GM21723 (cell line): ENCODE data around the gene GPLD1.

Experiments
- ATAC-seq: cut with Tn5 transposase; IDR thresholded peaks from one replicate; pipeline ENCODE4 v1.9.1; 2021; ENCODE audit warnings: mild to moderate bottlenecking, moderate library complexity; ENCODE audit not compliant: unreplicated experiment

Gene GPLD1

DNA sequence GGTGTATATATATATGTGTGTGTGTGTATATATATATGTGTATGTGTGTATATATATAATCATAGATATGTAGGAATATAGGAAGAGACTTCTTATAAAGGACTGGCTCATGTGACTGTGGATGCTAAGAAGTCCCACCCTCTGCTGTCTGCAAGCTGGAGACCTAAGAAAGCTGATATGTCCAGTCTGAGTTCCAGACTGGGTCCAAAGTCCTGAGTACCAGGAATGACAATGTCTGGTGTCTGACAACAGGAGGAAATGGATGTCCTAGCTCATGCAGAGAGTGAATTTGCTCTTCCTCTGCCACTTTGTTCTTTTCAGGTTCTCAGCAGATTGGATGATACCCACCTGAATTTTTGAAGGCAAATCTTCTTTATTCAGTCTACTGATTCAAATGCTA lies 12.5 kb upstream of the GPLD1 start:
- no peak for ATAC-seq

DNA sequence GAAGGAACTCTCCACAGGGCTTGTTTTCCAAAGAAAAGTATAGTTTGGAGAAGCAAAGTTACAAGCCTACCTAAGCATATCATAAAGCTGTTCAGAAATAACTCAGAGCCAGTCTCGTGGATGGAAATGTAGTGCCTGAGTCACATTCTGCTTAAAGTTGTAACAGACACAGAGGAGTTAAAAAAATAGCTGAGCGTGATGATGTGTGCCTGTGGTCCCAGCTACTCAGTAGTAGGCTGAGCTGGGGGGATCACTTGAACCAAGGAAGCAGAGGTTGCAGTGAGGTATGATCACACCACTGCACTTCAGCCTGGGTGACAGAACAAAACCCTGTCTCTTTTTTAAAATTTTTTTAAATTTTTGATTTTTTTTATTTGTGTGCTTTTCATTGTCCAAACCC lies 12.0 kb upstream of the GPLD1 start:
- no peak for ATAC-seq

DNA sequence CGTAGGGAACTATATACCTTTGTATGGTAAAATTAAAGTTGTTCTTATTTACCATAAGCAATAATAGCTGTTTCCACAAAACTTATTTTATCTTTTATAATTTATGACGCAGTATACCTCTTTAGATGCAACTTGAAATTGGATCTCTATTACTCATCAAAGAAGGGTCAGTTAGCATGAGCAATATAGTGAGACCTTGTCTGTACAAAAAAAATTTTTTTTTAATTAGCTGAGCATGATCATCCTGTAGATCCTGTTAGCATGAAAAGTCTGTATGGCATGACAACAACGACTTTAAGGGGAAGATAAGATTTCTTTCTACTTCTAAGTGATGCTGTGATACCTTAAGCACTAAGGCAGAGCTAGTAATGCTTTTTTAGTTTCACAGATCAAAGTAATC lies 11.3 kb upstream of the GPLD1 start:
- no peak for ATAC-seq

DNA sequence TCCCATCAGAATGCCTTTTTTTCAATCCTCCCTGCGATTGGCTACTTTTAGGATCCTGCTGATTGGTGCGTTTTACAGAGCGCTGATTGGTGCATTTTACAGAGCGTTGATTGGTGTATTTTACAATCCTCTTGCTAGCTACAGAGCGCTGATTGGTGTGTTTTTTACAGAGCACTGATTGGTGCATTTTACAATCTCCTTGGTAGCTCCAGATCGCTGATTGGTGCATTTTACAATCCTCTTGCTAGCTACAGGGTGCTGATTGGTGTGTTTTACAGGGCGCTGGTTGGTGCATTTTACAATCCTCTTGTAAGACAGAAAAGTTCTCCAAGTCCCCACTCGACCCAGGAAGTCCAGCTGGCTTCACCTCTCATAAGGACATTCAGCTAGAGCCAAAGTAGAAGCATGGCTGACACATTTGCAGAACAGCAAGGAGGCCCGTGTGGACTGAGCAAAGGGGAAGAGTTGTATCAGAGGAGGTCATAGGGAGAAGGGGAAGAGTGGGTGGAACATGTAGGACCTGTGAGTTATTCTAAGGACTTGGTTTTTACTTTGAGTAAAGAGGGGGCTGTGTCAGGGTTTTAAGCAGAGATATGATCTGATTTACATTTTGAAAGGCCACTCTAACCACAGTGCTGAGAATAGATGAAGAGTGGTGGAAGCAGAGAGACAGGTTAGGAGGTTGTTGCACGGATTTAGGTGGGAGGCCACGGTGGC lies 8.0 kb upstream of the GPLD1 start:
- peak; percentile 25 for ATAC-seq

DNA sequence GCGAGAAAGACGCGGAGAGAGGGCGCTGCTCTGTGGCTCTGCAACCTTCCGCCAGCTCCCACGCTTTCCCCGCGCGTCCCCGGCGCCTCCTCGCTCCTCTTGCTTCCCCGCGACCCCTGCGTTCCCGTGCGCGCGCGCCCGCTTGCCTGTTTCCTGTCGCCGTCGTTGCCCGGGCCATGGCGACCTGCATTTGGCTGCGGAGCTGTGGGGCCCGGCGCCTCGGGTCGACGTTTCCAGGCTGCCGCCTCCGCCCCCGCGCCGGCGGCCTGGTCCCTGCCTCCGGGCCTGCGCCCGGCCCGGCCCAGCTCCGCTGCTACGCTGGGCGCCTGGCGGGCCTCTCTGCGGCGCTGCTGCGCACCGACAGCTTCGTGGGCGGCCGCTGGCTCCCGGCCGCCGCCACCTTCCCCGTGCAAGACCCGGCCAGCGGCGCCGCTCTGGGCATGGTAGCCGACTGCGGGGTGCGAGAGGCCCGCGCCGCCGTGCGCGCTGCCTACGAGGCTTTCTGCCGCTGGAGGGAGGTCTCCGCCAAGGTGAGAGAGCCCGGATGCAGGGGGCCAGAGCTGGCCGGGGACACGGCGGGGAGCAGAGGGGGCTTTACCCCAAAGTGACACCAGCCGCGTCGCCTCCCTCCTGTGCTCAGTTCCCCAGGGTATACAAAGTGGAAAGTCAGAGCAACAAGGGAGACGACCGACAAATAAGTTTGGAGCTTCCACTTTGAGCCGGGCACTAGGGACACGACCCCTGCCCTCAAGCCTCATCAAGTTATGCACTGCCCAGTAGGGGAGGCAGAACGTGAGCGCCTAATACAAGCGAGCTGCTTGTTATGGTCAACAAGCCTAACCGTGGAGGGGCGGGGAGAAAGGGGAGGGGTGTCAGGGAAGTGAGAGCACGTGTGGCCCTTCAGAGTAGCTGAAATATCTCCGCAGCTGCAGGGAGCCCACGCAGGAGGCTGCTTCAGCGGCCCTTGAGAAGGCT lies 5.7 kb upstream of the GPLD1 start, which contains the start of gene ALDH5A1:
ALDH5A1 (plus strand) TSS at position 149 of the 975 bp plus-strand sequence; CDS start at position 177, 28 bp downstream.
- peak; percentile 72 for ATAC-seq

DNA sequence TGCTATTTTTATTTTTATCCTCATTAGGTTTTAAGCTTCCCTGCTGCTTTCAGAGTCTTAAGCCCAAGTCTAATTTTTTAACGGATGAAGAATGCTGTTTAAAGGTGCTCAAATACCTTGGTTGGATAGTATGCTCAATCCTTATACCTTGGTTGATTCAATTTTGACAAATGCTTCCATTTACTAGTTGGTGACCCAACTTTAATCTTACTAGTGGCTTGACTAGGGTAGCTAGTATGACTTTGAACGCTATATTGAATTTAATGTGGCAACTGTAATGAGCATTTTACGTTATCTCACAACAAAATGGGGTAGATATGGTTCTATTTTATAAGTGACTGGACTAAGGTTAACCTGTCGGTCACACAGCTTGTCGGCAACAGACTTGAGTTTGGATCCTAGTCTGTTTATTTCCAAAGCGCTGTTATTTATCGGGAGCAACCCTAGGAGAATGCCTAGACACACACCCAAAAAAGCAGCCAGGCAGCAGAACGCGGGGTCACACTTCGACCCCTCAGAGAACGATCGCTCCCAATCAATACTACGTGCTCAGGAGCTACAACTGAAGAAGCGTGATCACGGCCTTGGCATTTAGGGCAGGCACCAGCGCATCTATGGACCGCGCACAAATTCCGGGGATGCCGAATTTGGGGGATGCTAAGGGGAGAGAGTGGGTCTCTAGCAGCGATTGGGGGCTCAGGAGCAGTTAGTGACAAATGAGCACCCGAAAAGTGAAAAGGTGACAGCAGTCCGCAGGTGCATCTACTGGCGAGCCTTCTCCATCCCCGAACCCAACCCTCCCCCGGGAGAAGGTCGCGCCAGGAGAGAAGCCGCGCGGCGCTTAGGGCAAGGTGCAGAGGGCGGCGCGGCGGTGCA lies 4.8 kb upstream of the GPLD1 start:
- peak; percentile 5 for ATAC-seq

DNA sequence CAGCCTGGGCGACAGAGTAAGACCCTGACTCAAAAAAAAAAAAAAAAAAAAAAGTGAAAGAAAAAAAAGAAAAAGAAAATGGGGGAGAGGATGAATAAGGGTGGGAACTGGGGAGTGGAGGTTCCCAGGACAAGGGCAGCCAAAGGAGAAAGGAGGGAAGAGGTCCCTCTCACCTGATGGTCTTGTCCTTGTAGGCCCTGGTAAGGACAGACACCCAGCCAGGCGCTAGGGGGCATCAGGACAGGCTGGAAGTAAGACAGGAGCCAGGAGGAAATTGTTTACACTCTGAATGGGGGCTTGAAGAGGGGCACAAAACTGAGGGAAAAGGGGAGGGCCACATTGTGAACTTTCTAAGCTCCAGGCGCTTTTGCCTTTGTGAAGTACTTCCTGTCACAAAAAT lies 3.1 kb upstream of the GPLD1 start:
- ATAC-seq = no peak

DNA sequence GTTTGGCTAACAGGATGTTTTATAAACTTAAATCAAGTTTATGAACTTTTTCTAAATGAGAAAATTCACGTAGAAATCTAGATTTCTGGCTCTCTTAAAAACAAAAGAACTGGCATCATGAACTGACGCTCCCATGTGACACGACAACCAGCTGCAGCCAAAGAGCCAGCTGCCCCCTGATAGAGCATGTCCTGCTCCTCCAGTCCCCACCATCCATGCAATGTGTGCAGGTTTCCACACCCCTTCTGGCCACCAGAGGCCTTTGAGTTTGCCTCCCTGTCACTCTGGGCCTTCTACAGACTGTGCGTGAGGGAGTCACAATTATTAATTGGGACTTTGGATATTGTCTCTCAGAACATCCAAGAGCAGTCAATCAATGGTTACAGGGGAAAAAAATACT lies 1.6 kb upstream of the GPLD1 start:
- ATAC-seq = no peak

DNA sequence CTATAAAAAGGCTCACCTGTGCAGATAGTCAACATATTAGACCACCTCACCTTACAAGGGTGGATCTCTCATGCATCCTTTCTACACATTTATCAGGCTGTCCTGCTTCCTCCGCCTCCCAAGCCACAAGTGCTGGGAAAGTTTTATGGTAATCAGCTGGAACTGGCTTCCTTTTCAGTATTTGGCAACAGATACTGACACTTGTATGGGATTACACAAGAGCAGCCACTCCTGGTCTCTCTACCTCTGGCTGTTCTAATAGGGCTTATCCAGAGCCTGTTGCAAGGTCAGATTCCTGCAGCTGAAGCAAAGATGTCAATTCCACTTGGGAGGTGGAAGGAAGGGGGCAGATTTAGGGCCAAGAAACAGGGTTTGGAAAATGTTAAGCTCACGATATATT lies 503 bp upstream of the GPLD1 start:
- ATAC-seq = no peak

DNA sequence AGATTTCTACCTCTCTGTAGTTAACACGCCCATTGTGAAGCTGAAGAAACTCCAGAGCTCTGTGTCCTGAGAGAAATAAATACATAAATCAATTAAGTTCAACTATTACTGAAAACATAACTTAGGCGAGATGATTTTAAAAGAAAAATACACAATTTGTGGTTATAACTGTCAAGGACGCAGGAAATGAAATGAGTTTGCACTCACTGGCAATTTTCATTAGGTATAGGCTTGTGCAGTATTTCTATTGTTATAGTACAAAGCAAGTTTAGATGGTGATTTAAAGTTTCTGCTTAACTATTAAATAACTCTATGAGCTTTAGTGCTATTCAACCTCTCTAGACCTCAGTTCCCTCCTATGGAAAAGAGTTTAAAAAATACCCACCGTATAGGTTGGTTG lies 3.3 kb downstream of the GPLD1 start:
- ATAC-seq = no peak

DNA sequence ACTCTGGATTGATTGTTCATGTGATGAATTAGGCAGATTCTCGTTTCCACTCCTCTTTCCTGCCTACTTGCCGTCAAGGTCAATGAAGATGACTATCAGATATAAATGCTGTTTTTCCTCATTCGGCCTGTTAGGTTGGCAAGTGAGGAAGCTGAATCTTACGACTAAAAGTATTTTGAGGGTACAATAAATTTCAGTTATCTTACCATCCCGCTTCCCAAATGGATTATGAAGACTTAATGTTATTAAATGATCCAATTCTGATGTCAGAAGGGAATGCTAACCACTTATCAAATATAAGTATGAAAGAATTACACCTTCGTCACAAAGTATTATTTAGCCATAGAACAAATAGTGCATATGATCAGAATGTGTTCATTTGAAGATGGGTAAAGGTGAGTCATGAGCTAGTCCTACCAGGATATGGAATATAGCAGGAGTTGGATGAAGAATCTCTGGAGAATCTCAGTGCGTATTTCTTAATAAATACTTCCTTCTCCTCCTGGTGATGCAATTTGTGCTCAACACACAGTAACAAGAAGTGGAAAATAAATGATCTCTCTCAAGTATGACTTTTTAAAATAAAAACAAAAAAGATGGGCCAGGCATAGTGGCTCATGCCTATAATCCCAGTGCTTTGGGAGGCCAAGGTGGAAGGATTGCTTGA lies 4.6 kb downstream of the GPLD1 start:
- ATAC-seq = no peak

DNA sequence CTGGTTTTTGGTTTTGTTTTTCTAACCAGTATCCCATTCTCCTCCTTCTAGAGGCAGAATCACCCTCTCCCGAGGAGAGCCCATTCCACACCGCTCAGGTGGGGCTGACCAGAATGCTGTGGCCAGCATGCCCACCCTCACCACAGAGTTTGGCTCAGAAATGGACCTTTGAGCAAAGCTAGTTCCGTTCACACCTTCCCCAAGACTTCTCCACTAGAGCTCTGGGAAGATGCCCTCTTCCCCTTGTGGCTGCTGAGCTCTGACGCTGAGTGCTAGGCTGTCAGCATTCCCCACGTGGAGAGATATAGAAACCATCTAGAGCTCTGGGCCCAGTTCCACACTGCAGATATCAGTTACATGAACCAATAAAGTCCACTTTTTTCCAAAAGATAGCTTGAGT lies 7.9 kb downstream of the GPLD1 start:
- no peak for ATAC-seq

DNA sequence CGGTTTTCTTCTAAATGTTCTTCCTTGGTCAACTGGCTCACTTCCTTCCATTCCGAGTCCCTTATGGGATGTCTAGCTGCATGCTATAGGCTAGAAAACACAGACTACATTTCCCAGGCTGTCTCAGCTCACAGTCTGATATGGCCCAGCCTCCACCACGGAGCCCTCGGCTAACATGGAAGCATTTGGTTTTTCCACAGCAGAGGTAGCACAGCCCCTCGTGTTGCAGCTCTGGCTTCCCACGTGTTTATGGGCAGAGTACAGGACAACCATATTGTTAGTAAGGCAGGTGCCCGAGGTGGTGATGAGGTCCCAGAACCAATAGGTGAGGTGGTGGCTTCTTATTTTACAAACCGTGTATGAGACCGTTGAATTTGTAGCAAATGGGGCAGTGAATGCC lies 8.7 kb downstream of the GPLD1 start:
- no peak for ATAC-seq

DNA sequence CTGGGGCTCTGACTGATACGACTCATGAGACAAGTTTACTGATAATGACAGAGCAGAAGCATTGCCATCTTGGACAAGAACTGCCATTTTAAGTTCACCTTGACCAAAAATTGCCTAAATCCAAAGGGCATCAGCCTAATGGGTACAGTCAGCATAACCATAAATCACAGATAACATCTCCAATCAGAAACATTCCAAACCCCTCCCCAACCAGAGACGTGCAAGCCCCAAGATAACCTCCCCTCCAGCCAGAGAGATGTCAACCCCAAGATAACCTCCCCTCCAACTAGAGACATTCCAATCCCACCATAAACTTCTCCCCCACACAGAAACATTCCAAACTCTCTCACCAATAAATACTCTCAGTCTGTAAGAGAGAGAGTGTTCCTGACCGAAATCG lies 10.5 kb downstream of the GPLD1 start:
- ATAC-seq = no peak

DNA sequence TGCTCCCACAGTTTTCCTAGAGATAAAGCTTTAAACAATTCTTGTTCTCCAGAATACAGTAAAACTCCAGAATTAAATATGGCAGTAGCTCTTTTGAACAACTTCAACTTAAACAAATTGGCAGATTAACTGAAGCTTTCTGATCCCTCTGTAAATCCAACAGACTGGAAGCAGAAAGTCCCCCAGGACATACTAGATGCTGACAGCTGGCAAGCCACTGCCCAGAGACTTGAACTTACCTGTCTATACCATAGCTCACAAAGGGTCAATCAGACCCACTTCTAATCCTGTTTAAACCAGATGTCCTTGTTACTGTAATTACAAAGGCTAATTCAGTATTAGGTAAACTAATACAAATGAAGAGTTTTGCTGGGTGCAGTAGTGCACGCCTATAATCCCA lies 12.3 kb downstream of the GPLD1 start:
- ATAC-seq = no peak

DNA sequence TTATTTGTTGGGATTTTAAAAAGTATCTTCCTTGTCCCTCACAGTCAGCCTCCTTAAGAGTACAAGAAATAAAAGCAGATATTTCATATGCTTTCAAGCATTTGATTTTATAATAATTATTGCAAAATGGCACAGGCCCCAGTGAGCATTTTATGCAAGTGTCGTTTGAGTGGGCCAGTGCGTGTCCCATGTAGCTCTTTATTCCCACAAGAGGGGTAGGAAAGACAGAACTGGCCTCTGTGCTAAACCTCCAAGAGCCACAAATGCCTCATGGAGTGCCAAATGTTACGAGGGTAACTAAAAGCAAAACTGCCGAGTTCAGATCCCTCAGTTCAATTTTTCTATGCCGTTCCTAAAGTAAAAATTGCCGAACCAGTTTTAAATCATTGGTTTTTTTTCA lies 12.7 kb downstream of the GPLD1 start:
- no peak for ATAC-seq

DNA sequence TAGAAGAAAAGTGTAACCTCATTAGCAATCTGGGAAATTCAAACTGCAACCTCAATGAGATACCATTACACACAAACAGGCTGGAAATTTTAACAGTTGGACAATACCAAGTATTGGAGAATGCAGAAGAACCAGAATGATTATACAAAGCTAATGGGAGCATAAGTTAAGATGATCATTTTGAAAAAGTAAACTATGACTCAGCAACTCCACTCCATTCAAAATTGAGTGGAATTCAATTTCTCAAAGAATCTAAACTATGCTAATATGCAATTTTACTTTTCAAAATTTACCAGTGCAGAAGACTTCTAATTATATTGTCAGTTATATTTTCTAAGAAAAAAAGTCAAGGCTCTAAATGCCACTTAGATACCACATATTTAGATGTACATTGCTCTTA lies 17.2 kb downstream of the GPLD1 start:
- no peak for ATAC-seq

DNA sequence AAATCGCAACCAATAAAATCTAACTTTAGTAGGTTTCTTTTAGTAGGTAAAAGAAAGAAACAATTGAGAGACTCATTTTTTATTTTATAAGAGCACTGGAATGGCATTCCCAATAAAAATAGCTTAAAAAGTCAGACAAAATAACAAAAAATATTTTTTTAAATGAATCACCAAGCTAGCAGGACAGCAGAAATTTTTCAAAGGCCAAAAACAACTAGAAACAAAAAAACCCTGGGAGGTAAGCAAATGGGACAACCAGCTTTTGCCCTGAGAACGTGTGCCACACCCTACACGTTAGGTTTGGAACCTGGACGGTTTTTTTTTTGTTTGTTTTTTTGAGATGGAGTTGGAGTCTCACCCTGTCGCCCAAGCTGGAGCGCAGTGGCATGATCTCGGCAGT lies 19.6 kb downstream of the GPLD1 start:
- ATAC-seq = no peak

DNA sequence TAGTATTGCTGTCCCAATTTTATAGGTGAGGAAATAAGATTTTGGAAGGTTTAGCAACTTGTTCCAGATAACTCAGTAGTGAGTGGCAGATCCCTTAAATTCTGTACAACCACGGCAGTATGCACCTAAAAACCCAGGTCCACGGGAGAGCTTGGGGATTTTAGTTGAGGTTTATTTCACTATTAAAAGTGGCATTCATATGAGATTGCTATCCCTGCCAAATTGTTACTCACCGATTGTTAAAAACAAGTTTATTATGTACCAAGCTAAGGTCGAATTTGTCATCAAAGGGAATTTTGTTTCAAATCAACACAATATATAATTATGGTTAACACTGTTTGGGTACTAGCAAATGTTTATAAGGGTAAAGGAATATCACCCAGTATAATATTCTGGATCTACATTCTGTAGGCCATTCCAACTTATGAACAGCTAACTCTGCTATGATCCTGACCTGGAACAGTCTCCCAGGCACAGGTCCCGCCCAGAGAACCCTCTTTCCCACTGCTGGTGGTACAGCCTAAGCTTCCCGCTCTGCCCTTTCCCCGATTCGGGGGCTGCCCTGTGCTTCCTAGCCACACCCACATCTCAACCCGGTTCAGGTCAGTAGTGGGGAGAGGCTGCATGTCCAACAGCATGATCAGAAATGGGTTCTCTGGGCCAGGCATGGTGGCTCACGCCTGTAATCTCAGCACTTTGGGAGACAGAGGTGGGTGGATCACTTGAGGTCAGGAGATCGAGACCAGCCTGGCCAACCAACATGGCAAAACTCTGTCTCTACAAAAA lies 24.9 kb downstream of the GPLD1 start:
- ATAC-seq = no peak

DNA sequence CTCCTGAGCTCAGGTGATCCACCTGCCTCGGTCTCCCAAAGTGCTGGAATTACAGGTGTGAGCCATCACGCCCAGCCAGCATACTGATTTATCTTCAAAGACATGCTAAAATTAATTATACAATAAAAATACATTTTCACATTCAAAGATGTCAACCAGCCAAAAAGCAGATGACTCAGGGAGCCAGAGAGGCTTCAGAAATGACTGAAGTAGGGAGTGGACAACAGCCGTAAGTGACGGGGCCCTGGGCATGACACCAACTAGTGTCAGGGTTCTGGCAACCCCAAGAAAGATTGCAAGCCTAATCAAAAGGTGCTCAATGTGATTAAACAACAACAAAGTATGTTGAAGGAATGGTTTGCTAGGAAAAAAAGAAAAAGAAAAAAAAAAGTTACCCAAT lies 28.4 kb downstream of the GPLD1 start:
- no peak for ATAC-seq
